Fibroblast of the aortic adventitia (primary cell): ENCODE measurements around the gene MESP1. TPM values are rescaled to one million over a fixed set of nuclear protein-coding genes. Genes with fewer than 3 reads are reported as not detected.

ENCODE experiments used
- DNase-seq: peaks from one replicate; pipeline ENCODE4 v3.0.0-alpha.2; 2010; ENCODE audit warnings: low read depth
- H3K4me3 ChIP-seq: 2 replicates; pipeline ENCODE4 v1.5.1; 2011; ENCODE audit warnings: low read depth, mild to moderate bottlenecking, control low read depth, low read length, moderate library complexity
- CTCF ChIP-seq: IDR thresholded peaks from 2 replicates; pipeline ENCODE4 v1.5.1; 2011; ENCODE audit warnings: mild to moderate bottlenecking, low read length, control low read depth, inconsistent platforms; ENCODE audit not compliant: insufficient read depth
- small RNA-seq: library from RNA; depleted of rRNA; stranded (forward); fragments of <200 nt; gene quantifications from one replicate; pipeline ENCODE3, GENCODE V24; 2012
- total RNA-seq: library from RNA; depleted of rRNA; stranded (reverse); fragments of >200 nt; gene quantifications from 2 replicates; pipeline ENCODE4 v1.2.3, GENCODE V29; 2012; ENCODE audit warnings: low replicate concordance

MESP1 gene
- total RNA-seq, 1 donor = 0.45 TPM

GRCh38 chr15:89704411-89704810 lies 46.6 kb downstream of the MESP1 start:
- no peak overlapping the region for H3K4me3 ChIP-seq
- no peak for TF ChIP-seq CTCF
- peak; percentile 49 for DNase-seq

Small RNA genes lying within 50 kb of the gene (small RNA-seq; reads per million reads assigned to genes)
- gene RNU6-132P = not detected

Other genes starting within 250 kb of the MESP1 start
- 0.33 and 8.8 TPM in 2 replicates for gene TICRR, start 175.8 kb downstream of the MESP1 start, total RNA-seq
- gene KIF7, start 95.8 kb downstream of the MESP1 start, total RNA-seq = 10.6 and 22.1 TPM in 2 replicates
- 0.27 and 0.41 TPM in 2 replicates for gene PLIN1, start 71.9 kb downstream of the MESP1 start, total RNA-seq
- gene PEX11A, start 60.5 kb downstream of the MESP1 start, total RNA-seq = 8.7 and 13.0 TPM in 2 replicates
- gene WDR93, start 60.4 kb downstream of the MESP1 start, total RNA-seq = 0.09 and 0.49 TPM in 2 replicates
- 1.3 and 2.9 TPM in 2 replicates for gene MESP2, start 25.1 kb upstream of the MESP1 start, total RNA-seq
- 20.8 and 82.6 TPM in 2 replicates for gene ANPEP, start 63.6 kb upstream of the MESP1 start, total RNA-seq
- 63.5 and 90.8 TPM in 2 replicates for gene AP3S2, start 142.7 kb upstream of the MESP1 start, total RNA-seq
- 17.6 and 23.0 TPM in 2 replicates for gene ARPIN, start 161.7 kb upstream of the MESP1 start, total RNA-seq